Stimulated activated CD8-positive, alpha-beta memory T cell treated with anti-CD3 and anti-CD28 coated beads, Interleukin-7, amount 100 ng/mL, for 48 hours (primary cell): ENCODE data around the gene CHST5.

Source experiments
- DNase-seq, 2 donors: peaks; one replicate each; pipeline ENCODE4 v3.0.0-alpha.2; 2020; ENCODE audit warnings: low read depth in 1 of 2; ENCODE audit errors: extremely low read depth in 1 of 2

The CHST5 gene

GRCh38 chr16:75479421-75479990 is 56.4 kb downstream of the CHST5 start:
- no peak for DNase-seq
